HUES6 (cell line): ENCODE results near the gene WDFY3.

Source experiments
- H3K27ac ChIP-seq: 2 replicates; pipeline ENCODE4 v1.7.0; 2013; ENCODE audit warnings: low read depth, mild to moderate bottlenecking, low read length, inconsistent platforms
- H3K27me3 ChIP-seq: 2 replicates; pipeline ENCODE4 v1.6.1; 2013; ENCODE audit warnings: low read length; ENCODE audit not compliant: control insufficient read depth, insufficient read depth
- H3K36me3 ChIP-seq: 2 replicates; pipeline ENCODE4 v1.6.1; 2013; ENCODE audit warnings: low read length; ENCODE audit not compliant: control insufficient read depth, insufficient read depth
- H3K4me1 ChIP-seq: 2 replicates; pipeline ENCODE4 v1.6.1; 2013; ENCODE audit warnings: low read length; ENCODE audit not compliant: control insufficient read depth, insufficient read depth
- H3K4me3 ChIP-seq: 2 replicates; pipeline ENCODE4 v1.5.1; 2013; ENCODE audit warnings: low read depth, low read length
- H3K9ac ChIP-seq: one replicate; pipeline ENCODE4 v1.6.1; 2013; ENCODE audit warnings: mild to moderate bottlenecking, low read length
- H3K9me3 ChIP-seq: 2 replicates; pipeline ENCODE4 v1.6.1; 2013; ENCODE audit warnings: low read depth, low read length; ENCODE audit not compliant: control insufficient read depth, insufficient read depth

Gene WDFY3

GRCh38 chr4:84648178-84648577, 318.3 kb downstream of the WDFY3 start:
- H3K9me3 ChIP-seq, result no peaks in the 10 kb centered on the region
- no peak overlapping the region for H3K4me3 ChIP-seq
- H3K27ac ChIP-seq, result no peak overlapping the region
- no peaks in the 10 kb centered on the region for H3K27me3 ChIP-seq
- peaks cover 16% of the 10 kb centered on the region; the same call in 1 of the 2 replicates for H3K4me1 ChIP-seq
- H3K36me3 ChIP-seq, result peaks cover 15% of the 10 kb centered on the region
- H3K9ac ChIP-seq, result no peak overlapping the region

GRCh38 chr4:84647312-84647884, 319.1 kb downstream of the WDFY3 start:
- Histone ChIP-seq H3K4me3 (no peak overlapping the region), H3K27ac (no peak overlapping the region), H3K9ac (no peak overlapping the region), H3K27me3 (no peaks in the 10 kb centered on the region), H3K36me3 (peaks cover 15% of the 10 kb centered on the region), H3K9me3 (no peaks in the 10 kb centered on the region), H3K4me1 (peaks cover 16% of the 10 kb centered on the region; the same call in 1 of the 2 replicates)

- Histone ChIP-seq H3K27ac (no peak overlapping the region), H3K4me1 (peaks cover 12% of the 10 kb centered on the region; the same call in 1 of the 2 replicates), H3K9me3 (no peaks in the 10 kb centered on the region), H3K36me3 (peaks cover 11% of the 10 kb centered on the region), H3K4me3 (no peak overlapping the region), H3K9ac (no peak overlapping the region), H3K27me3 (no peaks in the 10 kb centered on the region)
These were observed 322.4 kb downstream of the WDFY3 start for GRCh38 chr4:84644087-84644486.

DNA sequence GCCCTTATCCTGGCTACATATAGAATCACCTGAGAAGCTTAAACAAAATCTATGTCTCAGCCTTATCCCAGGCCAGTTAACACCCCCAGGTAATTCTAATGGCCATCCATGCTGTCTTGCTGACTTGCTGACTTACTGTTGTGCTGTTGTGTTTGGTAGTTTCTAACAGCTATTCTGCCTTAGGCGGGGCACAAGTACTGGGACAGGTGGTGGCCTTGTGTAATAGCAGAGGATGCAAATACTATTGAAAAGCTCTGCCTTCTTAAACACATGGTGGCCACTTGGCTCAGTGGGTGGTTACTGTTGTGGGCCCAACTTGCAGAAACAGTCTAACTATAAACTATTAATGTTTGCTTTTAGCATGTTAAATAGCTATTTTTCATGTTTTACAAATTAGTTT, 327.3 kb downstream of the WDFY3 start:
- Histone ChIP-seq H3K27ac (no peak overlapping the region), H3K4me3 (no peak overlapping the region), H3K9me3 (no peaks in the 10 kb centered on the region), H3K27me3 (no peaks in the 10 kb centered on the region), H3K4me1 (no peaks in the 10 kb centered on the region), H3K9ac (no peak overlapping the region), H3K36me3 (peaks cover 17% of the 10 kb centered on the region)

- Histone ChIP-seq H3K27me3 (no peaks in the 10 kb centered on the region), H3K36me3 (peaks cover 14% of the 10 kb centered on the region), H3K27ac (no peak overlapping the region), H3K4me1 (no peaks in the 10 kb centered on the region), H3K4me3 (no peak overlapping the region), H3K9ac (no peak overlapping the region), H3K9me3 (no peaks in the 10 kb centered on the region)
These were observed 328.4 kb downstream of the WDFY3 start for GRCh38 chr4:84638092-84638491.

- Histone ChIP-seq H3K9me3 (no peaks in the 10 kb centered on the region), H3K4me3 (no peak overlapping the region), H3K4me1 (no peaks in the 10 kb centered on the region), H3K36me3 (peaks cover 7% of the 10 kb centered on the region), H3K27ac (no peak overlapping the region), H3K27me3 (no peaks in the 10 kb centered on the region), H3K9ac (no peak overlapping the region)
These were observed 331.5 kb downstream of the WDFY3 start for GRCh38 chr4:84634961-84635360.

DNA sequence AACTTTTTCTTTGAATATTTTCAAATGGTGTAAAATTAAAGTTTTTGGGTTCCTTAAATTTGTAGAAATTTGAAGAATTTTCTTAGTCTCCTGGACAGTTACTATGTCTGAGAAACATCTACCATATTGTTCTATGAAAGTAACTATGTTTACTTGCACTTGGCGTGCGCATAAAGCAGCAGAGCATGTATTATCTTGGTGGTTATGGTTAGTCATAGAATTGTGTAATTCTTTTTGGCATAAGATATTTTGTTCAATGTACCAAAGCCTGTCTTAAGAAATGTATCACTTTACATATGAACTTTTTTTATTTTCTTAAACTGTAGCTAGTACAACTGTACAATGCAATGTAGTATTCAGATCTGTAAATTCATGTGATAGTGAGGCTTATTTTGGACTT, 334.4 kb downstream of the WDFY3 start:
- Histone ChIP-seq H3K27me3 (no peaks in the 10 kb centered on the region), H3K4me3 (no peak overlapping the region), H3K27ac (no peak overlapping the region), H3K36me3 (peaks cover 3% of the 10 kb centered on the region; the same call in 1 of the 2 replicates), H3K9ac (no peak overlapping the region), H3K4me1 (no peaks in the 10 kb centered on the region), H3K9me3 (no peaks in the 10 kb centered on the region)

DNA sequence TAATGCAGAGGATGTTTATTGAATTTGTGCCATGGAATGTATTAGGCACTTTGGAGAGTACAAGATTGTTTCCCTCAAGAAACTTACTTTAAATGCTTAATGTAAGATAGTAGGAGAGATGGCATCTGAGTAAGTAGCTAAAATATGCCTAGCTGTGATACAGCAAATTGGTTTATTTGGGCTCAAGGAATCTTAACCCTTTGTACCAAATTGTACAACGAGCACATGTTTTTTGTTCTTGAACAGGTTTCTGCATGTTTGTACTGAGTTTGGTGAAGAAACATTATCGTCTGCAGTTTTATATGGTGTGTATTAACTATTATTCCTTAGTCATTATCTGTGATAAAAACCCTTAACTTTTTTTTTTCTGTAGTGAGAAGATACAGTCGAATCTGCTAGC, 334.9 kb downstream of the WDFY3 start:
- H3K9ac ChIP-seq, result no peak overlapping the region
- H3K36me3 ChIP-seq, result peaks cover 3% of the 10 kb centered on the region; the same call in 1 of the 2 replicates
- no peaks in the 10 kb centered on the region for H3K4me1 ChIP-seq
- H3K4me3 ChIP-seq, result no peak overlapping the region
- no peaks in the 10 kb centered on the region for H3K9me3 ChIP-seq
- no peaks in the 10 kb centered on the region for H3K27me3 ChIP-seq
- H3K27ac ChIP-seq, result no peak overlapping the region

- H3K9ac ChIP-seq, result no peak overlapping the region
- H3K36me3 ChIP-seq, result peaks cover 4% of the 10 kb centered on the region; the same call in 1 of the 2 replicates
- H3K27me3 ChIP-seq, result no peaks in the 10 kb centered on the region
- H3K4me3 ChIP-seq, result no peak overlapping the region
- H3K9me3 ChIP-seq, result no peaks in the 10 kb centered on the region
- H3K27ac ChIP-seq, result no peak overlapping the region
- no peaks in the 10 kb centered on the region for H3K4me1 ChIP-seq
These were observed 339.8 kb downstream of the WDFY3 start for GRCh38 chr4:84626673-84627072.

DNA sequence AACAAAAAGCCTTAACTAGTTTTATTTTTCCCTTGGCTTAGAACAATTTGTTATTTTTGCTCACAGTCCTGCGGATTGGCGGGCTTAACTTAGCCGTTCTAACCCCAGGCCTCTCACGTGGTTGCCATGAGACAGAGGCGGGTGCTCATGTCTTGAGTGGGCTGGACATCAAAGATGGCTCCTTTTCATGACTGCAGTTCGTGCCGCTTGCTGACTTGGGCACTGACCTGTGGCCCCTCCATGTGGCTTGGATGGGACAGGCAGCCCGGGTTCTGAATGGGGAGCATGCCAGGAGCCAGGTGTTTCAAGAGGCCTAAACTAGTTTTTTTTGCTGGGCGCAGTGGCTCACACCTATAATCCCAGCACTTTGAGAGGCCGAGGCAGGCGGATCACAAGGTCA, 342.8 kb downstream of the WDFY3 start:
- no peaks in the 10 kb centered on the region for H3K4me1 ChIP-seq
- H3K9me3 ChIP-seq, result no peaks in the 10 kb centered on the region
- no peak overlapping the region for H3K4me3 ChIP-seq
- 0 out of 2 replicates have a peak overlapping the region, but pooled peaks have one; percentile 14 for H3K27ac ChIP-seq
- no peaks in the 10 kb centered on the region for H3K27me3 ChIP-seq
- H3K36me3 ChIP-seq, result peaks cover 6% of the 10 kb centered on the region; the same call in 1 of the 2 replicates
- H3K9ac ChIP-seq, result no peak overlapping the region

GRCh38 chr4:84622959-84623358, 343.5 kb downstream of the WDFY3 start:
- Histone ChIP-seq H3K27ac (0 out of 2 replicates have a peak overlapping the region, but pooled peaks have one; percentile 14), H3K9ac (no peak overlapping the region), H3K36me3 (peaks cover 10% of the 10 kb centered on the region; the same call in 1 of the 2 replicates)

More at GRCh38 chr4:84622959-84623358, 343.5 kb downstream of the WDFY3 start:
- H3K4me1 ChIP-seq, result no peaks in the 10 kb centered on the region
- H3K27me3 ChIP-seq, result no peaks in the 10 kb centered on the region
- no peaks in the 10 kb centered on the region for H3K9me3 ChIP-seq
- H3K4me3 ChIP-seq, result no peak overlapping the region
